Parathyroid adenoma (tissue), 2 donors: ENCODE data around the gene ABCC10.

Source experiments
- H2AFZ ChIP-seq: fragments of 300-600 bp; sonication (generic); one replicate; pipeline ENCODE4 v1.7.0; 2017; ENCODE audit warnings: antibody characterized with exemption, mild to moderate bottlenecking
- H3K27ac ChIP-seq: fragments of 300-600 bp; sonication (generic); one replicate; pipeline ENCODE4 v1.7.0; 2017
- H3K27me3 ChIP-seq: fragments of 300-600 bp; sonication (generic); one replicate; pipeline ENCODE4 v1.7.0; 2017; ENCODE audit warnings: low read length; ENCODE audit not compliant: control insufficient read depth, insufficient read depth
- H3K36me3 ChIP-seq: fragments of 300-600 bp; sonication (generic); one replicate; pipeline ENCODE4 v1.7.0; 2017; ENCODE audit warnings: low read length; ENCODE audit not compliant: control insufficient read depth, insufficient read depth
- H3K4me1 ChIP-seq: fragments of 300-600 bp; sonication (generic); one replicate; pipeline ENCODE4 v1.7.0; 2017; ENCODE audit warnings: control low read depth
- H3K4me2 ChIP-seq: fragments of 300-600 bp; sonication (generic); one replicate; pipeline ENCODE4 v1.7.0; 2017; ENCODE audit warnings: low read length
- H3K4me3 ChIP-seq: fragments of 300-600 bp; sonication (generic); one replicate; pipeline ENCODE4 v1.7.0; 2017; ENCODE audit warnings: low read depth, low read length
- H3K79me2 ChIP-seq: fragments of 300-600 bp; sonication (generic); one replicate; pipeline ENCODE4 v1.7.0; 2017; ENCODE audit warnings: control low read depth
- H3K9ac ChIP-seq: fragments of 300-600 bp; sonication (generic); one replicate; pipeline ENCODE4 v1.7.0; 2017; ENCODE audit warnings: mild to moderate bottlenecking
- H3K9me3 ChIP-seq: fragments of 300-600 bp; sonication (generic); one replicate; pipeline ENCODE4 v1.7.0; 2017; ENCODE audit warnings: low read length; ENCODE audit not compliant: control insufficient read depth
- CTCF ChIP-seq: fragments of 300-600 bp; sonication (generic); IDR thresholded peaks from one replicate; pipeline ENCODE4 v1.7.0; 2017; ENCODE audit warnings: antibody characterized with exemption, mild to moderate bottlenecking
- donor health status: primary hyperparathyroidism.

ABCC10 gene

GRCh38 chr6:43432009-43432945 is 4.9 kb downstream of the ABCC10 start:
- Histone ChIP-seq H3K9ac (no peak overlapping the region), H3K4me2 (no peak overlapping the region), H3K4me1 (peaks cover 9% of the 10 kb centered on the region), H3K27ac (no peak overlapping the region), H2AFZ (no peak overlapping the region), H3K9me3 (no peaks in the 10 kb centered on the region), H3K36me3 (no peaks in the 10 kb centered on the region), H3K27me3 (no peaks in the 10 kb centered on the region), H3K4me3 (no peak overlapping the region), H3K79me2 (peaks cover 6% of the 10 kb centered on the region)
- no peak for TF ChIP-seq CTCF

DNA sequence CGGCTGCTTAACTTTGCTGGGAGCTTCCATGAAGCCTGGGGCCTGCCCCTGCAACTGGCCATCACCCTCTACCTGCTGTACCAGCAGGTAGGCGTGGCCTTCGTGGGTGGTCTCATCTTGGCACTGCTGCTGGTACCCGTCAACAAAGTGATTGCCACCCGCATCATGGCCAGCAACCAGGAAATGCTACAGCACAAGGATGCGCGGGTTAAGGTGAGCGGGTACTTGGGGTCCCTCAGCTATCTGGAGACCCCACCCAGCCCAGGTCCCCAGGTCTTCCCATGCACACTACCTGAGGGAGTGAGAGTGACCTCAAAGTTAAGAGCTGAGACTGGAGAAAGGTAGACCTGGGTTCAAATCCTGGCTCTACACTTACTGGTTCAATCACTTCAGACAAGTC is 5.8 kb downstream of the ABCC10 start:
- Histone ChIP-seq H3K9me3 (no peaks in the 10 kb centered on the region), H3K4me3 (no peak overlapping the region), H3K27ac (no peak overlapping the region), H2AFZ (no peak overlapping the region), H3K27me3 (no peaks in the 10 kb centered on the region), H3K36me3 (no peaks in the 10 kb centered on the region), H3K4me2 (no peak overlapping the region), H3K79me2 (peaks cover 6% of the 10 kb centered on the region), H3K9ac (no peak overlapping the region), H3K4me1 (peaks cover 8% of the 10 kb centered on the region)
- no peak for TF ChIP-seq CTCF

DNA sequence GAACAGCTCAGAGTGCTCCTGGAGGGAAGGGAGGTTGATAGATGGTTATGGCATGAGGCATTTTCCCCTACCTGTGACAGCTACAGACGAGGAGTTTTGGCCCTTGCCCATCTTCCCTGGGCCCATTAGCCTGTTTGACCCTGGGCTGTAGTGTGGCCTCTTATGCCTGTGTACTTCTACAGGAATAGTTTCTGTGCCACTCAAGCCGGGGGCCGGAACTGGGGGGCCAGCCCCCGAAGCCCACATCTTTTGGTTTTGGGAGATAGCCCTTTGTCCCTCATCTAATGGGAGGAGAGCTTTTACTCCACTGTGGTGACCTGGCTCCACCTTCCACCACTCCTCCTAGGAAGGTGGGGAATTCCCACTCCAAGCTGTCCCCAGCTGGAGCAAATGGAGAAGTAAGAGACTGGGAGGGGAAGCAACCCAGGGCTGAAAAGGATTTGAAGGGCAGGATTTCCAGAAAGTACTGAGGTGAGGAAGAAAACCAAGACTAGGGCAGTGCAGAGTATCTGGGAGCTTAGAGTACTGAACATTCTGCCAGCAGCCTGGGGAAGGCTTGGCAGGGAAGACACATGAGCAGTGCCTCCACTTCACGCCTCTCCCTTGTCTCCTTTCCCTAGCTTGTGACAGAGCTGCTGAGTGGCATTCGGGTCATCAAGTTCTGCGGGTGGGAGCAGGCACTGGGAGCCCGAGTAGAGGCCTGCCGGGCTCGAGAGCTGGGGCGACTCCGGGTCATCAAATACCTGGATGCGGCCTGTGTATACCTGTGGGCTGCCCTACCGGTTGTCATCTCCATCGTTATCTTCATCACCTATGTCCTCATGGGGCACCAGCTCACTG is 6.9 kb downstream of the ABCC10 start:
- Histone ChIP-seq H3K27ac (no peak overlapping the region), H3K4me1 (no peaks in the 10 kb centered on the region), H3K27me3 (no peaks in the 10 kb centered on the region), H3K36me3 (no peaks in the 10 kb centered on the region), H3K79me2 (peaks cover 6% of the 10 kb centered on the region), H3K9ac (no peak overlapping the region), H3K4me2 (no peak overlapping the region), H3K4me3 (no peak overlapping the region), H2AFZ (no peak overlapping the region), H3K9me3 (no peaks in the 10 kb centered on the region)
- no peak for TF ChIP-seq CTCF

- Histone ChIP-seq H3K36me3 (no peaks in the 10 kb centered on the region), H3K4me1 (no peaks in the 10 kb centered on the region), H3K27ac (no peak overlapping the region), H3K4me2 (no peak overlapping the region), H3K4me3 (no peak overlapping the region), H3K9me3 (no peaks in the 10 kb centered on the region), H3K27me3 (no peaks in the 10 kb centered on the region), H3K9ac (no peak overlapping the region), H2AFZ (no peak overlapping the region), H3K79me2 (peaks cover 6% of the 10 kb centered on the region)
- no peak for TF ChIP-seq CTCF
These were observed 7.6 kb downstream of the ABCC10 start for GRCh38 chr6:43434943-43435342.
